MM.1S (cell line): ENCODE data around the gene C2orf74.
"Not testable (repeated sequence)": the region's sequence is repeated elsewhere in the genome, so short reads cannot be mapped to it uniquely, and the experiment has no call there.

Source experiments
- DNase-seq: peaks from one replicate; pipeline ENCODE4 v3.0.0-alpha.2; 2015
- H2AFZ ChIP-seq: fragments of 300-600 bp; sonication (generic); 2 replicates; pipeline ENCODE4 v1.6.0; 2016; ENCODE audit warnings: antibody characterized with exemption, low read length
- H3F3A ChIP-seq: fragments of 300-600 bp; sonication (generic); 2 replicates; pipeline ENCODE4 v1.6.1; 2016; ENCODE audit warnings: mild to moderate bottlenecking, antibody characterized with exemption, low read length, moderate library complexity, mixed read lengths; ENCODE audit not compliant: insufficient read depth
- H3K27ac ChIP-seq: fragments of 300-600 bp; sonication (generic); 2 replicates; pipeline ENCODE4 v1.5.1; 2016; ENCODE audit warnings: mild to moderate bottlenecking, low read length
- H3K27me3 ChIP-seq: fragments of 300-600 bp; sonication (generic); replicated peaks from 2 replicates; pipeline ENCODE4 v1.6.0; 2016; ENCODE audit warnings: low read length; ENCODE audit not compliant: insufficient read depth
- H3K36me3 ChIP-seq: fragments of 300-600 bp; sonication (generic); replicated peaks from 2 replicates; pipeline ENCODE4 v1.6.1; 2016; ENCODE audit warnings: mild to moderate bottlenecking, low read length, mixed read lengths; ENCODE audit not compliant: insufficient read depth
- H3K4me1 ChIP-seq: fragments of 300-600 bp; sonication (generic); 2 replicates; pipeline ENCODE4 v1.6.1; 2016; ENCODE audit warnings: low read length, mixed read lengths
- H3K4me2 ChIP-seq: fragments of 300-600 bp; sonication (generic); 2 replicates; pipeline ENCODE4 v1.6.0; 2016; ENCODE audit warnings: low read depth, low read length
- H3K4me3 ChIP-seq: fragments of 300-600 bp; sonication (generic); 2 replicates; pipeline ENCODE4 v1.5.1; 2016; ENCODE audit warnings: low read length, mixed read lengths
- H3K79me2 ChIP-seq: fragments of 300-600 bp; sonication (generic); 2 replicates; pipeline ENCODE4 v1.6.1; 2016; ENCODE audit warnings: mixed run types, low read length, mixed read lengths
- H3K9ac ChIP-seq: fragments of 300-600 bp; sonication (generic); 2 replicates; pipeline ENCODE4 v1.6.1; 2016; ENCODE audit warnings: low read length, mixed read lengths
- H3K9me2 ChIP-seq: fragments of 300-600 bp; sonication (generic); replicated peaks from 2 replicates; pipeline ENCODE4 v1.6.1; 2016; ENCODE audit warnings: mild to moderate bottlenecking, low read length, mixed read lengths; ENCODE audit not compliant: insufficient read depth
- H3K9me3 ChIP-seq: fragments of 300-600 bp; sonication (generic); replicated peaks from 2 replicates; pipeline ENCODE4 v1.6.1; 2016; ENCODE audit warnings: mild to moderate bottlenecking, low read length, mixed read lengths; ENCODE audit not compliant: insufficient read depth
- H4K20me1 ChIP-seq: fragments of 300-600 bp; sonication (generic); 2 replicates; pipeline ENCODE4 v1.6.1; 2016; ENCODE audit warnings: mild to moderate bottlenecking, low read length, moderate library complexity, mixed read lengths; ENCODE audit not compliant: insufficient read depth
- CTCF ChIP-seq: fragments of 300-600 bp; sonication (generic); IDR thresholded peaks from 2 replicates; pipeline ENCODE4 v1.5.1; 2016; ENCODE audit warnings: antibody characterized with exemption, low read length, mixed read lengths
- EZH2 ChIP-seq: fragments of 300-600 bp; sonication (generic); optimal IDR thresholded peaks from 2 replicates; pipeline ENCODE3; 2017; ENCODE audit warnings: low read depth, mild to moderate bottlenecking, antibody characterized with exemption, low read length, mixed read lengths
- EZH2phosphoT487 ChIP-seq: fragments of 300-600 bp; sonication (generic); IDR thresholded peaks from 2 replicates; pipeline ENCODE4 v1.6.1; 2018; ENCODE audit warnings: antibody characterized with exemption, low read length

Gene C2orf74

DNA sequence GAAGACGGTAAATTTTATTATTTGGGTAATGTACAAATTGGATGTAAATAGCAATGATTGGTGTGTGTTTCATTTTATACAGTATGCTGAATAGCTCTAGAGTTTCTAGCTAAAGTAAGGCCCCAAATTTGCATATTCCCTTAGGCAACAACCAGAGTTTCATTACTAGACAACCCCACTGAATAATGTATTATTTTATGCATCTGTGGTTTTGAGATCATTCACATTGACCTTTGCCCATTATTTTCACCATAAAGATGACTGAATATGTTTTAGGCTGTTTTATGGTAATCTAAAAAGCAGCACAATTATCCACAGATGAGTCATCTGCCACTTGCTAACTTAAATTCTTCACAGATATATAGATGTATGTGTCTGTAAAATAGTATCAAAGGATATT is 44.5 kb upstream of the C2orf74 start:
- H2AFZ ChIP-seq = no peak overlapping the region
- no peaks in the 10 kb centered on the region for H3K9me2 ChIP-seq
- H3K9me3 ChIP-seq = no peaks in the 10 kb centered on the region
- no peaks in the 10 kb centered on the region for H4K20me1 ChIP-seq
- peak overlapping the region; percentile 9; the same call in 1 of the 2 replicates for H3K4me2 ChIP-seq
- no peaks in the 10 kb centered on the region for H3K27me3 ChIP-seq
- H3K9ac ChIP-seq = no peak overlapping the region
- H3K4me1 ChIP-seq = peaks cover 10% of the 10 kb centered on the region
- H3K36me3 ChIP-seq = no peaks in the 10 kb centered on the region
- H3K79me2 ChIP-seq = no peaks in the 10 kb centered on the region
- H3F3A ChIP-seq = no peaks in the 10 kb centered on the region
- TF ChIP-seq EZH2 (no peak), CTCF (no peak), EZH2phosphoT487 (no peak)
- H3K27ac ChIP-seq = no peak overlapping the region
- peak; percentile 37 for DNase-seq
- H3K4me3 ChIP-seq = no peak overlapping the region

DNA sequence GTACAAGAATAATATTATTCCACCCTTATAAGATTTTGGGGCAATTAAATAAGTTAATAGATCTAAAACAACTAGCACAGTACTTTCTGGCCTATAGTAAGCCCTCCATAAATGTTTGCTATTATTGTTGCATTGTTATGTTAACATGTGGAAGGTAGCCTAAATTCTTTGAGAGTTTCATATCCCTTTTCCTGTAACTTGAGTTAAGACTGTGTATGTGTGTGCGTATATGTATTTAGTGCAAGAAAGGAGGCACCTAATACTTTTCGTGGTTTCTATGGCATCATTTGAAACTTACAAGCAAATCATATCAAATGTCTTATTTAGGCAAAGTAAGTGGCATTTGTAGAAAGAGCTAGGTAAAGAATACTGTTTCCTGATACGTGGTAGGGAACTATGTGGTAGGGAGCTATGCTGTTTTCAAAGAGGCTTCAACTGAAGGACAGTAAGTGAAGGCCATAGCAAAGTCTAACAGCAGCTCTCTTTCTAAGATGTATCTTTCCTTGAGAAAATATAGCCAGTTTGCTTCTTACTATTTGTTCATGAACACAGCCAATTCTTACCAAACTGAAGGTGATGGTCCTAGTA is 36.8 kb upstream of the C2orf74 start:
- H3K27ac ChIP-seq = peak overlapping the region; percentile 82
- no peaks in the 10 kb centered on the region for H3K36me3 ChIP-seq
- peak overlapping the region; percentile 42 for H3K9ac ChIP-seq
- no peaks in the 10 kb centered on the region for H3K79me2 ChIP-seq
- no peak overlapping the region for H2AFZ ChIP-seq
- peaks cover 18% of the 10 kb centered on the region for H3K4me1 ChIP-seq
- no peaks in the 10 kb centered on the region for H3K27me3 ChIP-seq
- no peaks in the 10 kb centered on the region for H3K9me2 ChIP-seq
- DNase-seq = peak; percentile 39
- TF ChIP-seq CTCF (no peak), EZH2phosphoT487 (no peak), EZH2 (no peak)
- H4K20me1 ChIP-seq = no peaks in the 10 kb centered on the region
- peaks cover 15% of the 10 kb centered on the region for H3F3A ChIP-seq
- H3K9me3 ChIP-seq = no peaks in the 10 kb centered on the region
- peak overlapping the region; percentile 34 for H3K4me2 ChIP-seq
- no peak overlapping the region; the same call in 1 of the 2 replicates for H3K4me3 ChIP-seq

- peak overlapping the region; percentile 82 for H3K27ac ChIP-seq
- H3K79me2 ChIP-seq = no peaks in the 10 kb centered on the region
- peak overlapping the region; percentile 34 for H3K4me2 ChIP-seq
- no peaks in the 10 kb centered on the region for H3K36me3 ChIP-seq
- peaks cover 15% of the 10 kb centered on the region for H3F3A ChIP-seq
- H3K9me3 ChIP-seq = no peaks in the 10 kb centered on the region
- H3K27me3 ChIP-seq = no peaks in the 10 kb centered on the region
- H3K9ac ChIP-seq = peak overlapping the region; percentile 42
- no peaks in the 10 kb centered on the region for H4K20me1 ChIP-seq
- H3K9me2 ChIP-seq = no peaks in the 10 kb centered on the region
- H3K4me1 ChIP-seq = peaks cover 18% of the 10 kb centered on the region
- no peak overlapping the region for H2AFZ ChIP-seq
- TF ChIP-seq CTCF = no peak
- TF ChIP-seq EZH2 = no peak
- TF ChIP-seq EZH2phosphoT487 = no peak
- H3K4me3 ChIP-seq = no peak overlapping the region; the same call in 1 of the 2 replicates
- DNase-seq = no peak
Measured at GRCh38 chr2:61125798-61126197, 36.2 kb upstream of the C2orf74 start.

DNA sequence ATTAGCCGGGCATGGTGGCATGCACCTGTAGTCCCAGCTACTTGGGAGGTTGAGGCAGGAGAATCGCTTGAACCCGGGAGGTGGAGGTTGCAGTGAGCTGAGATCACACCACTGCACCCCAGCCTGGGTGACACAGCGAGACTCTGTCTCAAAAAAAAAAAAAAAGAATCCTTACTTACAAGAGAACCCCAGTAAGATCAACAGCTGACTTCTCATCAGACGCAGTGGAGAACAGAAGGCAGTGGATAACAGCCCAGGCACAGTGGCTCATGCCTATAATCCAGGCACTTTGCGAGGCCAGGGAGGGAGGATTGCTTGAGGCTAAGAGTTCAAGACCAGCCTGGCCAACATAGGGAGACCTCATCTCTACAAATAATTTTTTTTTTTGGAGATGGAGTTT is 33.9 kb upstream of the C2orf74 start:
- not testable (repeated sequence) for DNase-seq, H3K9me3 ChIP-seq, H3K27ac ChIP-seq, H3K79me2 ChIP-seq, H3K4me2 ChIP-seq, H3K4me3 ChIP-seq, H3K36me3 ChIP-seq, H2AFZ ChIP-seq, H4K20me1 ChIP-seq, H3K9ac ChIP-seq, H3K9me2 ChIP-seq, H3K27me3 ChIP-seq
- Histone ChIP-seq H3F3A (peaks cover 15% of the 10 kb centered on the region), H3K4me1 (peaks cover 18% of the 10 kb centered on the region)
